Measurements from ENCODE around the gene C1RL. TPM values are rescaled to one million over a fixed set of nuclear protein-coding genes. Genes with fewer than 3 reads are reported as not detected.

Gene C1RL
- total and polyA plus RNA-seq, 4 donors: 67.5 to 188 (median 124) TPM

DNA sequence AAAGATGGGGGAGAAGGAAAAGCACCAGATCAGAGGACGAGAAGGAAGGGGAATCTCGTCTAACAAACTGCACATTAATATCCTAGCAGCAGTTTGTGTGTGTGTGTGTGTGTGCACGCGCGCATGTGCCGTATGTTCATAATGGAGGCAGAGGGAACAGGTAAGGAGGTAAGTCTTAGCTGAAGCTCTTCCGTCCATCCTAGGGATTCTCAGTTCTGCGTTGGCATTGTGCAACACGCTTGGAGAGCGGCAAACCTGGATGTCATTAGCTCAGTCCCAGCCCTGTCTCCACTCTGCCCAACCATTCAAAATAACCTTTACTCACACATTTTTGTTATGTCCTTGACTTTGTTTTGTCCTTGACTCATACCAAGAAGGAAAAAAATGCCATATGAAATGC lies 15.1 kb downstream of the C1RL start:
- H3K9me3 ChIP-seq (ENCODE audit: control insufficient read depth in 4 of 4, low read length in 3 of 4): no peaks in the 10 kb centered on the region
- TF ChIP-seq RAD21 (IDR thresholded peaks at IDR 0.05) (peak in 1 of 2 donors; percentile 10), HNF4A (conservative IDR thresholded peaks at IDR 0.05) (peak in 1 of 2 donors; percentile 16), JUND (IDR thresholded peaks at IDR 0.05) (no peak), YY1 (IDR thresholded peaks at IDR 0.05) (no peak), EGR1 (IDR thresholded peaks at IDR 0.05; ENCODE audit: low read depth in 2 of 2) (no peak), SP1 (IDR thresholded peaks at IDR 0.05) (no peak), FOXA1 (IDR thresholded peaks at IDR 0.05) (no peak), FOXA2 (IDR thresholded peaks at IDR 0.05) (no peak), TAF1 (conservative IDR thresholded peaks at IDR 0.05) (no peak), RXRA (IDR thresholded peaks at IDR 0.05) (peak in 1 of 2 donors; percentile 30), HNF4G (IDR thresholded peaks at IDR 0.05) (no peak), NR2F2 (IDR thresholded peaks at IDR 0.05) (no peak), GABPA (IDR thresholded peaks at IDR 0.05 in 1 of 2, conservative IDR thresholded peaks at IDR 0.05 in 1 of 2) (no peak)
- TF ChIP-seq, protein P1, sequence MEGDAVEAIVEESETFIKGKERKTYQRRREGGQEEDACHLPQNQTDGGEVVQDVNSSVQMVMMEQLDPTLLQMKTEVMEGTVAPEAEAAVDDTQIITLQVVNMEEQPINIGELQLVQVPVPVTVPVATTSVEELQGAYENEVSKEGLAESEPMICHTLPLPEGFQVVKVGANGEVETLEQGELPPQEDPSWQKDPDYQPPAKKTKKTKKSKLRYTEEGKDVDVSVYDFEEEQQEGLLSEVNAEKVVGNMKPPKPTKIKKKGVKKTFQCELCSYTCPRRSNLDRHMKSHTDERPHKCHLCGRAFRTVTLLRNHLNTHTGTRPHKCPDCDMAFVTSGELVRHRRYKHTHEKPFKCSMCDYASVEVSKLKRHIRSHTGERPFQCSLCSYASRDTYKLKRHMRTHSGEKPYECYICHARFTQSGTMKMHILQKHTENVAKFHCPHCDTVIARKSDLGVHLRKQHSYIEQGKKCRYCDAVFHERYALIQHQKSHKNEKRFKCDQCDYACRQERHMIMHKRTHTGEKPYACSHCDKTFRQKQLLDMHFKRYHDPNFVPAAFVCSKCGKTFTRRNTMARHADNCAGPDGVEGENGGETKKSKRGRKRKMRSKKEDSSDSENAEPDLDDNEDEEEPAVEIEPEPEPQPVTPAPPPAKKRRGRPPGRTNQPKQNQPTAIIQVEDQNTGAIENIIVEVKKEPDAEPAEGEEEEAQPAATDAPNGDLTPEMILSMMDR (IDR thresholded peaks at IDR 0.05; ENCODE audit: low read depth, low read length, missing input control): no peak
- TF ChIP-seq, protein P2, sequence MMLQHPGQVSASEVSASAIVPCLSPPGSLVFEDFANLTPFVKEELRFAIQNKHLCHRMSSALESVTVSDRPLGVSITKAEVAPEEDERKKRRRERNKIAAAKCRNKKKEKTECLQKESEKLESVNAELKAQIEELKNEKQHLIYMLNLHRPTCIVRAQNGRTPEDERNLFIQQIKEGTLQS (IDR thresholded peaks at IDR 0.05): no peak
- TF ChIP-seq, protein P3, sequence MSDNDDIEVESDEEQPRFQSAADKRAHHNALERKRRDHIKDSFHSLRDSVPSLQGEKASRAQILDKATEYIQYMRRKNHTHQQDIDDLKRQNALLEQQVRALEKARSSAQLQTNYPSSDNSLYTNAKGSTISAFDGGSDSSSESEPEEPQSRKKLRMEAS (IDR thresholded peaks at IDR 0.05): no peak
- TF ChIP-seq, protein P4, sequence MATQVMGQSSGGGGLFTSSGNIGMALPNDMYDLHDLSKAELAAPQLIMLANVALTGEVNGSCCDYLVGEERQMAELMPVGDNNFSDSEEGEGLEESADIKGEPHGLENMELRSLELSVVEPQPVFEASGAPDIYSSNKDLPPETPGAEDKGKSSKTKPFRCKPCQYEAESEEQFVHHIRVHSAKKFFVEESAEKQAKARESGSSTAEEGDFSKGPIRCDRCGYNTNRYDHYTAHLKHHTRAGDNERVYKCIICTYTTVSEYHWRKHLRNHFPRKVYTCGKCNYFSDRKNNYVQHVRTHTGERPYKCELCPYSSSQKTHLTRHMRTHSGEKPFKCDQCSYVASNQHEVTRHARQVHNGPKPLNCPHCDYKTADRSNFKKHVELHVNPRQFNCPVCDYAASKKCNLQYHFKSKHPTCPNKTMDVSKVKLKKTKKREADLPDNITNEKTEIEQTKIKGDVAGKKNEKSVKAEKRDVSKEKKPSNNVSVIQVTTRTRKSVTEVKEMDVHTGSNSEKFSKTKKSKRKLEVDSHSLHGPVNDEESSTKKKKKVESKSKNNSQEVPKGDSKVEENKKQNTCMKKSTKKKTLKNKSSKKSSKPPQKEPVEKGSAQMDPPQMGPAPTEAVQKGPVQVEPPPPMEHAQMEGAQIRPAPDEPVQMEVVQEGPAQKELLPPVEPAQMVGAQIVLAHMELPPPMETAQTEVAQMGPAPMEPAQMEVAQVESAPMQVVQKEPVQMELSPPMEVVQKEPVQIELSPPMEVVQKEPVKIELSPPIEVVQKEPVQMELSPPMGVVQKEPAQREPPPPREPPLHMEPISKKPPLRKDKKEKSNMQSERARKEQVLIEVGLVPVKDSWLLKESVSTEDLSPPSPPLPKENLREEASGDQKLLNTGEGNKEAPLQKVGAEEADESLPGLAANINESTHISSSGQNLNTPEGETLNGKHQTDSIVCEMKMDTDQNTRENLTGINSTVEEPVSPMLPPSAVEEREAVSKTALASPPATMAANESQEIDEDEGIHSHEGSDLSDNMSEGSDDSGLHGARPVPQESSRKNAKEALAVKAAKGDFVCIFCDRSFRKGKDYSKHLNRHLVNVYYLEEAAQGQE (IDR thresholded peaks at IDR 0.05): no peak
- TF ChIP-seq, protein P5, sequence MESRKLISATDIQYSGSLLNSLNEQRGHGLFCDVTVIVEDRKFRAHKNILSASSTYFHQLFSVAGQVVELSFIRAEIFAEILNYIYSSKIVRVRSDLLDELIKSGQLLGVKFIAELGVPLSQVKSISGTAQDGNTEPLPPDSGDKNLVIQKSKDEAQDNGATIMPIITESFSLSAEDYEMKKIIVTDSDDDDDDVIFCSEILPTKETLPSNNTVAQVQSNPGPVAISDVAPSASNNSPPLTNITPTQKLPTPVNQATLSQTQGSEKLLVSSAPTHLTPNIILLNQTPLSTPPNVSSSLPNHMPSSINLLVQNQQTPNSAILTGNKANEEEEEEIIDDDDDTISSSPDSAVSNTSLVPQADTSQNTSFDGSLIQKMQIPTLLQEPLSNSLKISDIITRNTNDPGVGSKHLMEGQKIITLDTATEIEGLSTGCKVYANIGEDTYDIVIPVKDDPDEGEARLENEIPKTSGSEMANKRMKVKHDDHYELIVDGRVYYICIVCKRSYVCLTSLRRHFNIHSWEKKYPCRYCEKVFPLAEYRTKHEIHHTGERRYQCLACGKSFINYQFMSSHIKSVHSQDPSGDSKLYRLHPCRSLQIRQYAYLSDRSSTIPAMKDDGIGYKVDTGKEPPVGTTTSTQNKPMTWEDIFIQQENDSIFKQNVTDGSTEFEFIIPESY (IDR thresholded peaks at IDR 0.05): no peak
- WGBS: 38% methylated on average over 10 of the region's 10 CpGs
- peaks cover 2 to 20% (median 12%) of the 10 kb centered on the region in 4 donors for H3K36me3 ChIP-seq (ENCODE audit: control insufficient read depth in 4 of 4, insufficient read depth in 3 of 4, low read depth in 1 of 4, low read length in 3 of 4)
- no peak for DNase-seq (ENCODE audit: low spot score)
- peak overlapping the region; percentile 1 to 17 for H3K27ac ChIP-seq (ENCODE audit: low read depth in 1 of 2, low read length in 2 of 2)
- no peak overlapping the region for H3K9ac ChIP-seq (ENCODE audit: low read depth in 1 of 2, low read length in 2 of 2)
- H3K4me1 ChIP-seq (ENCODE audit: control insufficient read depth in 4 of 4, insufficient read depth in 4 of 4, low read length in 3 of 4): peaks cover 8 to 37% (median 29%) of the 10 kb centered on the region in 4 donors
- no peak overlapping the region for H3K4me3 ChIP-seq (ENCODE audit: low read depth in 1 of 3, low read length in 3 of 3)
- no peaks in the 10 kb centered on the region for H3K27me3 ChIP-seq (ENCODE audit: control insufficient read depth in 4 of 4, insufficient read depth in 4 of 4, low read length in 3 of 4)
